ENCODE data around the gene AGA. TPM values are rescaled to one million over a fixed set of nuclear protein-coding genes. Genes with fewer than 3 reads are reported as not detected.

The AGA gene
- total and polyA plus RNA-seq, 3 experiments from 2014 or later = 15.1 to 40.7 (median 16.8) TPM

GRCh38 chr4:177483271-177483670 lies 41.0 kb upstream of the AGA start:
- POLR2A ChIA-PET = no interaction called here
- CTCF ChIA-PET = interaction anchor here (0.9 kb wide), 2 partner anchors 11 to 18 kb away, joined by 3 read pairs; no protein-coding TSS in a partner anchor
- no peak overlapping the region for H3K4me3 Mint-ChIP-seq

GRCh38 chr4:177482367-177482766 lies 40.1 kb upstream of the AGA start:
- H3K36me3 Mint-ChIP-seq = peaks cover 0 to 8% (median 0%) of the 10 kb centered on the region in 3 donors
- ChIA-PET POLR2A (no interaction called here), CTCF (no interaction called here)
- Histone ChIP-seq H3K4me3 (ENCODE audit: low read length) (no peak overlapping the region), H3K4me1 (ENCODE audit: insufficient read depth, low read length) (no peaks in the 10 kb centered on the region), H3K9me3 (ENCODE audit: low read length) (no peaks in the 10 kb centered on the region), H3K27me3 (ENCODE audit: insufficient read depth, low read length, poor library complexity, severe bottlenecking) (no peaks in the 10 kb centered on the region), H3K36me3 (ENCODE audit: insufficient read depth, low read length) (no peaks in the 10 kb centered on the region), H3K27ac (ENCODE audit: low read depth, low read length) (no peak overlapping the region)
- DNase-seq = no peak
- no peak overlapping the region for H3K27ac Mint-ChIP-seq
- no peak overlapping the region for H3K4me3 Mint-ChIP-seq
- no peaks in the 10 kb centered on the region for H3K9me3 Mint-ChIP-seq
- peaks cover 0 to 6% (median 0%) of the 10 kb centered on the region in 3 donors for H3K4me1 Mint-ChIP-seq
- H3K27me3 Mint-ChIP-seq = no peaks in the 10 kb centered on the region

More at GRCh38 chr4:177483271-177483670, 41.0 kb upstream of the AGA start:
- H3K4me3 ChIP-seq (ENCODE audit: low read length) = no peak overlapping the region
- no peak overlapping the region for H3K27ac ChIP-seq (ENCODE audit: low read depth, low read length)
- no peak overlapping the region for H3K27ac Mint-ChIP-seq
- no peaks in the 10 kb centered on the region for H3K9me3 ChIP-seq (ENCODE audit: low read length)
- peaks cover 0 to 6% (median 0%) of the 10 kb centered on the region in 3 donors for H3K4me1 Mint-ChIP-seq
- peaks cover 0 to 10% (median 0%) of the 10 kb centered on the region in 3 donors for H3K36me3 Mint-ChIP-seq
- no peaks in the 10 kb centered on the region for H3K4me1 ChIP-seq (ENCODE audit: insufficient read depth, low read length)
- H3K9me3 Mint-ChIP-seq = no peaks in the 10 kb centered on the region
- no peak for DNase-seq
- no peaks in the 10 kb centered on the region for H3K27me3 ChIP-seq (ENCODE audit: insufficient read depth, low read length, poor library complexity, severe bottlenecking)
- H3K36me3 ChIP-seq (ENCODE audit: insufficient read depth, low read length) = no peaks in the 10 kb centered on the region
- no peaks in the 10 kb centered on the region for H3K27me3 Mint-ChIP-seq

GRCh38 chr4:177480795-177481194 lies 38.6 kb upstream of the AGA start:
- peak overlapping the region in 1 of 8 donors; percentile 2 for H3K27ac Mint-ChIP-seq
- no peak overlapping the region for H3K27ac ChIP-seq (ENCODE audit: low read depth, low read length)
- POLR2A ChIA-PET = no interaction called here

GRCh38 chr4:177479063-177479462 lies 36.8 kb upstream of the AGA start:
- no peaks in the 10 kb centered on the region for H3K9me3 ChIP-seq (ENCODE audit: low read length)
- no peaks in the 10 kb centered on the region for H3K9me3 Mint-ChIP-seq
- ChIA-PET POLR2A (no interaction called here), CTCF (no interaction called here)
- no peak overlapping the region for H3K27ac Mint-ChIP-seq
- H3K4me3 Mint-ChIP-seq = no peak overlapping the region
- H3K27me3 Mint-ChIP-seq = no peaks in the 10 kb centered on the region
- H3K36me3 ChIP-seq (ENCODE audit: insufficient read depth, low read length) = no peaks in the 10 kb centered on the region
- H3K27me3 ChIP-seq (ENCODE audit: insufficient read depth, low read length, poor library complexity, severe bottlenecking) = no peaks in the 10 kb centered on the region
- no peak overlapping the region for H3K4me3 ChIP-seq (ENCODE audit: low read length)
- peaks cover 0 to 6% (median 0%) of the 10 kb centered on the region in 3 donors for H3K4me1 Mint-ChIP-seq
- DNase-seq = no peak
- no peak overlapping the region for H3K27ac ChIP-seq (ENCODE audit: low read depth, low read length)
- H3K4me1 ChIP-seq (ENCODE audit: insufficient read depth, low read length) = no peaks in the 10 kb centered on the region
- H3K36me3 Mint-ChIP-seq = peaks cover 0 to 5% (median 0%) of the 10 kb centered on the region in 3 donors

More at GRCh38 chr4:177480795-177481194, 38.6 kb upstream of the AGA start:
- H3K4me1 Mint-ChIP-seq = peaks cover 0 to 6% (median 0%) of the 10 kb centered on the region in 3 donors
- CTCF ChIA-PET = no interaction called here
- DNase-seq = no peak
- Histone ChIP-seq H3K36me3 (ENCODE audit: insufficient read depth, low read length) (no peaks in the 10 kb centered on the region), H3K4me1 (ENCODE audit: insufficient read depth, low read length) (no peaks in the 10 kb centered on the region), H3K27me3 (ENCODE audit: insufficient read depth, low read length, poor library complexity, severe bottlenecking) (no peaks in the 10 kb centered on the region), H3K9me3 (ENCODE audit: low read length) (no peaks in the 10 kb centered on the region), H3K4me3 (ENCODE audit: low read length) (no peak overlapping the region)
- H3K27me3 Mint-ChIP-seq = no peaks in the 10 kb centered on the region
- no peaks in the 10 kb centered on the region for H3K9me3 Mint-ChIP-seq
- H3K36me3 Mint-ChIP-seq = peaks cover 0 to 5% (median 0%) of the 10 kb centered on the region in 3 donors
- no peak overlapping the region for H3K4me3 Mint-ChIP-seq

GRCh38 chr4:177478496-177478895 lies 36.3 kb upstream of the AGA start:
- H3K27me3 Mint-ChIP-seq = no peaks in the 10 kb centered on the region
- no peak for DNase-seq
- no peaks in the 10 kb centered on the region for H3K9me3 Mint-ChIP-seq
- Histone ChIP-seq H3K27ac (ENCODE audit: low read depth, low read length) (no peak overlapping the region), H3K36me3 (ENCODE audit: insufficient read depth, low read length) (no peaks in the 10 kb centered on the region), H3K4me3 (ENCODE audit: low read length) (no peak overlapping the region), H3K4me1 (ENCODE audit: insufficient read depth, low read length) (no peaks in the 10 kb centered on the region), H3K9me3 (ENCODE audit: low read length) (no peaks in the 10 kb centered on the region), H3K27me3 (ENCODE audit: insufficient read depth, low read length, poor library complexity, severe bottlenecking) (no peaks in the 10 kb centered on the region)
- POLR2A ChIA-PET = no interaction called here
- peaks cover 0 to 6% (median 0%) of the 10 kb centered on the region in 3 donors for H3K4me1 Mint-ChIP-seq
- peaks cover 0 to 5% (median 0%) of the 10 kb centered on the region in 3 donors for H3K36me3 Mint-ChIP-seq
- H3K27ac Mint-ChIP-seq = no peak overlapping the region
- CTCF ChIA-PET = no interaction called here
- H3K4me3 Mint-ChIP-seq = no peak overlapping the region

GRCh38 chr4:177473991-177474390 lies 31.8 kb upstream of the AGA start:
- Mint-ChIP-seq H3K4me1 (no peaks in the 10 kb centered on the region), H3K27me3 (peaks cover 0 to 3% of the 10 kb centered on the region in 2 donors), H3K36me3 (peaks cover 0 to 5% (median 5%) of the 10 kb centered on the region in 3 donors), H3K27ac (no peak overlapping the region), H3K9me3 (no peaks in the 10 kb centered on the region), H3K4me3 (no peak overlapping the region)
- ChIA-PET POLR2A (no interaction called here), CTCF (no interaction called here)
- DNase-seq = no peak
- Histone ChIP-seq H3K4me1 (ENCODE audit: insufficient read depth, low read length) (no peaks in the 10 kb centered on the region), H3K36me3 (ENCODE audit: insufficient read depth, low read length) (no peaks in the 10 kb centered on the region), H3K4me3 (ENCODE audit: low read length) (no peak overlapping the region), H3K9me3 (ENCODE audit: low read length) (no peaks in the 10 kb centered on the region), H3K27me3 (ENCODE audit: insufficient read depth, low read length, poor library complexity, severe bottlenecking) (no peaks in the 10 kb centered on the region), H3K27ac (ENCODE audit: low read depth, low read length) (no peak overlapping the region)

- Mint-ChIP-seq H3K27me3 (no peaks in the 10 kb centered on the region), H3K27ac (no peak overlapping the region), H3K4me1 (no peaks in the 10 kb centered on the region), H3K4me3 (no peak overlapping the region), H3K36me3 (peaks cover 0 to 4% (median 0%) of the 10 kb centered on the region in 3 donors), H3K9me3 (no peaks in the 10 kb centered on the region)
- H3K27ac ChIP-seq (ENCODE audit: low read depth, low read length) = no peak overlapping the region
- H3K36me3 ChIP-seq (ENCODE audit: insufficient read depth, low read length) = no peaks in the 10 kb centered on the region
- CTCF ChIA-PET = no interaction called here
- H3K27me3 ChIP-seq (ENCODE audit: insufficient read depth, low read length, poor library complexity, severe bottlenecking) = no peaks in the 10 kb centered on the region
- no peak overlapping the region for H3K4me3 ChIP-seq (ENCODE audit: low read length)
- H3K9me3 ChIP-seq (ENCODE audit: low read length) = no peaks in the 10 kb centered on the region
- no peaks in the 10 kb centered on the region for H3K4me1 ChIP-seq (ENCODE audit: insufficient read depth, low read length)
- POLR2A ChIA-PET = no interaction called here
- DNase-seq = no peak
These were observed 21.8 kb upstream of the AGA start for GRCh38 chr4:177464026-177464425.

- Histone ChIP-seq H3K27me3 (ENCODE audit: insufficient read depth, low read length, poor library complexity, severe bottlenecking) (no peaks in the 10 kb centered on the region), H3K4me1 (ENCODE audit: insufficient read depth, low read length) (no peaks in the 10 kb centered on the region), H3K9me3 (ENCODE audit: low read length) (no peaks in the 10 kb centered on the region), H3K36me3 (ENCODE audit: insufficient read depth, low read length) (no peaks in the 10 kb centered on the region), H3K4me3 (ENCODE audit: low read length) (no peak overlapping the region), H3K27ac (ENCODE audit: low read depth, low read length) (no peak overlapping the region)
- Mint-ChIP-seq H3K4me1 (no peaks in the 10 kb centered on the region), H3K9me3 (no peaks in the 10 kb centered on the region), H3K27ac (no peak overlapping the region), H3K4me3 (no peak overlapping the region), H3K27me3 (no peaks in the 10 kb centered on the region), H3K36me3 (peaks cover 0 to 4% (median 0%) of the 10 kb centered on the region in 3 donors)
- DNase-seq = no peak
- POLR2A ChIA-PET = no interaction called here
- CTCF ChIA-PET = no interaction called here
These were observed 19.4 kb upstream of the AGA start for GRCh38 chr4:177461606-177462005.

- Histone ChIP-seq H3K4me3 (ENCODE audit: low read length) (no peak overlapping the region), H3K9me3 (ENCODE audit: low read length) (no peaks in the 10 kb centered on the region), H3K36me3 (ENCODE audit: insufficient read depth, low read length) (no peaks in the 10 kb centered on the region), H3K27me3 (ENCODE audit: insufficient read depth, low read length, poor library complexity, severe bottlenecking) (no peaks in the 10 kb centered on the region), H3K4me1 (ENCODE audit: insufficient read depth, low read length) (no peaks in the 10 kb centered on the region), H3K27ac (ENCODE audit: low read depth, low read length) (no peak overlapping the region)
- H3K9me3 Mint-ChIP-seq = no peaks in the 10 kb centered on the region
- no peaks in the 10 kb centered on the region for H3K4me1 Mint-ChIP-seq
- POLR2A ChIA-PET = no interaction called here
- H3K27me3 Mint-ChIP-seq = no peaks in the 10 kb centered on the region
- no peak overlapping the region for H3K4me3 Mint-ChIP-seq
- peaks cover 0 to 5% (median under 1%) of the 10 kb centered on the region in 3 donors for H3K36me3 Mint-ChIP-seq
- no peak for DNase-seq
- CTCF ChIA-PET = no interaction called here
- no peak overlapping the region for H3K27ac Mint-ChIP-seq
These were observed 18.2 kb upstream of the AGA start for GRCh38 chr4:177460460-177460859.

Data from CD8-positive, alpha-beta memory T cell (primary cell).